NT2/D1 (cell line): ENCODE results near the gene LPXN.

Experiments used
- SUZ12 ChIP-seq: IDR thresholded peaks from 2 replicates; pipeline ENCODE4 v1.6.1; 2011; ENCODE audit not compliant: insufficient read length, insufficient read depth; ENCODE audit errors: extremely low read depth
- YY1 ChIP-seq: IDR thresholded peaks from 2 replicates; pipeline ENCODE4 v1.6.1; 2011; ENCODE audit not compliant: insufficient read length, insufficient read depth

- no peak for TF ChIP-seq SUZ12
- no peak for TF ChIP-seq YY1
These were observed 6.8 kb upstream of the LPXN start for GRCh38 chr11:58582437-58582836.
